Hepatocyte (in vitro differentiated cells): ENCODE results near the gene VAMP4. TPM values are rescaled to one million over a fixed set of nuclear protein-coding genes. Genes with fewer than 3 reads are reported as not detected.

Experiments used
- DNase-seq: peaks from one replicate; pipeline ENCODE4 v3.0.0-alpha.2; 2016; ENCODE audit warnings: low spot score
- H2AFZ ChIP-seq: fragments of 200-600 bp; sonication (generic); 2 replicates; pipeline ENCODE4 v1.6.0; 2016; ENCODE audit warnings: antibody characterized with exemption, mild to moderate bottlenecking
- H3K27ac ChIP-seq: fragments of 200-600 bp; sonication (generic); 2 replicates; pipeline ENCODE4 v1.5.1; 2016; ENCODE audit warnings: mild to moderate bottlenecking
- H3K27me3 ChIP-seq: fragments of 200-600 bp; sonication (generic); 2 replicates; pipeline ENCODE4 v1.6.1; 2016
- H3K36me3 ChIP-seq: fragments of 200-600 bp; sonication (generic); replicated peaks from 2 replicates; pipeline ENCODE4 v1.5.1; 2016; ENCODE audit warnings: low read depth; ENCODE audit not compliant: insufficient read depth
- H3K4me1 ChIP-seq: fragments of 200-600 bp; sonication (generic); 2 replicates; pipeline ENCODE4 v1.5.1; 2016; ENCODE audit warnings: mild to moderate bottlenecking, moderate library complexity; ENCODE audit not compliant: insufficient read depth
- H3K4me2 ChIP-seq: fragments of 200-600 bp; sonication (generic); 2 replicates; pipeline ENCODE4 v1.6.0; 2016
- H3K4me3 ChIP-seq: fragments of 200-600 bp; sonication (generic); 2 replicates; pipeline ENCODE4 v1.5.1; 2016; ENCODE audit warnings: mild to moderate bottlenecking
- H3K79me2 ChIP-seq: fragments of 200-600 bp; sonication (generic); 2 replicates; pipeline ENCODE4 v1.6.0; 2017; ENCODE audit warnings: mild to moderate bottlenecking
- H3K9me2 ChIP-seq: fragments of 200-600 bp; sonication (generic); replicated peaks from 2 replicates; pipeline ENCODE4 v1.6.0; 2017; ENCODE audit warnings: mild to moderate bottlenecking; ENCODE audit not compliant: insufficient read depth
- H3K9me3 ChIP-seq: fragments of 200-600 bp; sonication (generic); 2 replicates; pipeline ENCODE4 v1.5.1; 2016; ENCODE audit warnings: low read depth, mild to moderate bottlenecking
- H4K20me1 ChIP-seq: fragments of 200-600 bp; sonication (generic); 2 replicates; pipeline ENCODE4 v1.6.0; 2016; ENCODE audit warnings: mild to moderate bottlenecking; ENCODE audit not compliant: insufficient read depth, poor library complexity, severe bottlenecking
- EZH2 ChIP-seq: fragments of 200-600 bp; sonication (generic); IDR thresholded peaks from 2 replicates; pipeline ENCODE4 v1.6.1; 2016; ENCODE audit warnings: antibody characterized with exemption, mild to moderate bottlenecking, borderline replicate concordance
- EZH2phosphoT487 ChIP-seq: fragments of 200-600 bp; sonication (generic); IDR thresholded peaks from one replicate; pipeline ENCODE4 v1.6.1; 2018; ENCODE audit warnings: antibody characterized with exemption, mild to moderate bottlenecking, low read depth, moderate library complexity; ENCODE audit not compliant: unreplicated experiment, severe bottlenecking
- WGBS: methylation state at CpG from one replicate; pipeline ENCODE4 v1.1.6; 2016; ENCODE audit warnings: low lambda C conversion rate; ENCODE audit errors: missing lambda C conversion rate; 5-methylcytosine and 5-hydroxymethylcytosine counted together
- polyA plus RNA-seq: library from polyadenylated mRNA; unstranded; fragments of >200 nt; fragmentation: Nextera tagmentation; extraction: Ambion mirVana; gene quantifications from 2 replicates; pipeline ENCODE4 v1.2.1, GENCODE V29; 2016
- total RNA-seq: library from RNA; depleted of rRNA; stranded (reverse); fragments of >200 nt; gene quantifications from 2 replicates; pipeline ENCODE4 v1.2.3, GENCODE V29; 2014
- TF ChIP-seq, protein P1 (sequence below): fragments of 200-600 bp; sonication (generic); IDR thresholded peaks from 2 replicates; pipeline ENCODE4 v1.5.1; 2016; ENCODE audit warnings: antibody characterized with exemption, mild to moderate bottlenecking; ENCODE audit not compliant: poor library complexity

Gene VAMP4
- total and polyA plus RNA-seq, 2 experiments from 2014 or later = 8.9 to 9.5 TPM

DNA sequence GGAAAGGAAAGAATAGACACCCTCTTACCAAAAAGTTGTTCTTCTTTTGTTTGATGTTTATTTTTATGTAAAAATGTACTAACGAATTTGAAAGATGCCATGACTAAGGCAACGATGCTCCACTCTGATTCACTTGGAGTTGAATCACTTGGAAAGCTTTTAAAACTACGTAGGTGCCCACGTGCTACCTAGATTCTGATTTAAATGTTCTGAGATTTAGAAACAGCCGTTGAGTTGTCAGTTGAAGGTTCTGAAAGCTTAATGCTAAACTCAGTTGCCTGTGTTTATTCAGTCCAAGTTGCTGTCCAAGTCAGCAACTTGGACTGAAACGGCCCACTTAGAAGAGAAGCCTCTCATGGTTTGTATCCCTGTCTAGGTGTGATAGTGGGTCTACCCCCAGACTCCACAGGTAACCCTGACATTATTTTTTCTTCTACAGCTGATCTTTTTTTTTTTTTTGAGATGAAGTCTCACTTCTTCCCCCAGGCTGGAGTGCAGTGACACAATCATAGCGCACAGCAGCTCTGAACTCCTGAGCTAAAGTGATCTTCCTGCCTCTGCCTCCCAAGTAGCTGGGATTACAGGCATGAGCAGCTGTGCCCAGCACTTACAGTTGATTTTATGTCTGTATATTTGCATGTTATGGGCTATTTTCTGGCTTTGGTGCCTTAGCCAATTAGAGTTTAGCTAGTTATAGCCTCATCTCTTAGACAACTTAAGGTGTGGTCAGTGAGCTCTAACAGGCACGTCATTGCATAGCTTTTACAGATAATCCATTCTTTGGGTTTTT, 1.4 kb upstream of the VAMP4 start:
- Histone ChIP-seq H3K27ac (peak overlapping the region; percentile 100), H3K27me3 (no peaks in the 10 kb centered on the region), H3K36me3 (no peaks in the 10 kb centered on the region), H3K4me3 (peak overlapping the region; percentile 98), H3K79me2 (peaks cover 10% of the 10 kb centered on the region), H3K9me3 (no peaks in the 10 kb centered on the region), H2AFZ (peak overlapping the region; percentile 99), H3K9me2 (no peaks in the 10 kb centered on the region), H3K4me1 (no peaks in the 10 kb centered on the region), H3K4me2 (peak overlapping the region; percentile 84), H4K20me1 (no peaks in the 10 kb centered on the region)
- TF ChIP-seq, protein P1, sequence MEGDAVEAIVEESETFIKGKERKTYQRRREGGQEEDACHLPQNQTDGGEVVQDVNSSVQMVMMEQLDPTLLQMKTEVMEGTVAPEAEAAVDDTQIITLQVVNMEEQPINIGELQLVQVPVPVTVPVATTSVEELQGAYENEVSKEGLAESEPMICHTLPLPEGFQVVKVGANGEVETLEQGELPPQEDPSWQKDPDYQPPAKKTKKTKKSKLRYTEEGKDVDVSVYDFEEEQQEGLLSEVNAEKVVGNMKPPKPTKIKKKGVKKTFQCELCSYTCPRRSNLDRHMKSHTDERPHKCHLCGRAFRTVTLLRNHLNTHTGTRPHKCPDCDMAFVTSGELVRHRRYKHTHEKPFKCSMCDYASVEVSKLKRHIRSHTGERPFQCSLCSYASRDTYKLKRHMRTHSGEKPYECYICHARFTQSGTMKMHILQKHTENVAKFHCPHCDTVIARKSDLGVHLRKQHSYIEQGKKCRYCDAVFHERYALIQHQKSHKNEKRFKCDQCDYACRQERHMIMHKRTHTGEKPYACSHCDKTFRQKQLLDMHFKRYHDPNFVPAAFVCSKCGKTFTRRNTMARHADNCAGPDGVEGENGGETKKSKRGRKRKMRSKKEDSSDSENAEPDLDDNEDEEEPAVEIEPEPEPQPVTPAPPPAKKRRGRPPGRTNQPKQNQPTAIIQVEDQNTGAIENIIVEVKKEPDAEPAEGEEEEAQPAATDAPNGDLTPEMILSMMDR = no peak
- TF ChIP-seq EZH2 (no peak), EZH2phosphoT487 (no peak)
- WGBS = 28% methylated on average over 8 of the region's 8 CpGs
- DNase-seq = peak; percentile 59

DNA sequence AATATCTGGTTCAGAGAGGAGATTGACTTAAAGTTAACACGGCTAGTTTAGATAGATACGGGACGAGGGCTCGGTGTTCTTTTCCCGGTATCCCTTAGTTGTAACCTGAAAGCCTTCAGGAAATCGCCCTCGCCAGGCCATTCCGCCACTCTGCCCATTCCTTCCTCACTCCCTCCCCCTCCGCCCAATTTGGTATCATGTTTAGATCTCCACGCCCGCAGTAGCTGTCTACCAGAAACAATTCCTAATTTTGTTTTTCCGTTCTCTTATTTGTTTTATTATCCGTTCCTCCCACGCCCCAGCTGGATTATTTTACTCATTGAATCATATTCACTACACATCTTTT, 685 bp upstream of the VAMP4 start:
- no peaks in the 10 kb centered on the region for H3K9me2 ChIP-seq
- H3K9me3 ChIP-seq = no peaks in the 10 kb centered on the region
- WGBS = 2% methylated on average over 14 of the region's 14 CpGs
- no peaks in the 10 kb centered on the region for H3K27me3 ChIP-seq
- H3K4me3 ChIP-seq = peak overlapping the region; percentile 98
- TF ChIP-seq EZH2phosphoT487 = no peak
- no peak for TF ChIP-seq EZH2
- TF ChIP-seq, protein P1 = no peak
- H3K4me2 ChIP-seq = peak overlapping the region; percentile 84
- peak overlapping the region; percentile 99 for H2AFZ ChIP-seq
- H3K79me2 ChIP-seq = peaks cover 10% of the 10 kb centered on the region
- DNase-seq = peak; percentile 55
- no peaks in the 10 kb centered on the region for H4K20me1 ChIP-seq
- H3K27ac ChIP-seq = peak overlapping the region; percentile 100
- H3K4me1 ChIP-seq = no peaks in the 10 kb centered on the region
- no peaks in the 10 kb centered on the region for H3K36me3 ChIP-seq

- Histone ChIP-seq H3K9me2 (no peaks in the 10 kb centered on the region), H3K4me3 (peak overlapping the region; percentile 98), H3K79me2 (peaks cover 10% of the 10 kb centered on the region), H4K20me1 (no peaks in the 10 kb centered on the region), H3K9me3 (no peaks in the 10 kb centered on the region), H3K36me3 (no peaks in the 10 kb centered on the region), H3K4me1 (no peaks in the 10 kb centered on the region), H3K27me3 (no peaks in the 10 kb centered on the region), H2AFZ (peak overlapping the region; percentile 100), H3K27ac (peak overlapping the region; percentile 100), H3K4me2 (peak overlapping the region; percentile 84)
- WGBS = 6% methylated on average over 26 of the region's 28 CpGs
- peak; percentile 65 for DNase-seq
- TF ChIP-seq EZH2phosphoT487 = no peak
- TF ChIP-seq, protein P1 = peak; percentile 36
These were observed 636 bp downstream of the VAMP4 start for GRCh38 chr1:171740987-171741871.
